Measurements from ENCODE around the gene C1orf146. TPM values are rescaled to one million over a fixed set of nuclear protein-coding genes. Genes with fewer than 3 reads are reported as not detected.
A peak's percentile ranks its signal among the peaks of the same experiment; 100 is the strongest.
"Not testable (repeated sequence)": the region's sequence is repeated elsewhere in the genome, so short reads cannot be mapped to it uniquely, and the experiment has no call there.

Gene C1orf146
- polyA plus RNA-seq, 12 donors, result 0.21 TPM; not detected in 10

DNA sequence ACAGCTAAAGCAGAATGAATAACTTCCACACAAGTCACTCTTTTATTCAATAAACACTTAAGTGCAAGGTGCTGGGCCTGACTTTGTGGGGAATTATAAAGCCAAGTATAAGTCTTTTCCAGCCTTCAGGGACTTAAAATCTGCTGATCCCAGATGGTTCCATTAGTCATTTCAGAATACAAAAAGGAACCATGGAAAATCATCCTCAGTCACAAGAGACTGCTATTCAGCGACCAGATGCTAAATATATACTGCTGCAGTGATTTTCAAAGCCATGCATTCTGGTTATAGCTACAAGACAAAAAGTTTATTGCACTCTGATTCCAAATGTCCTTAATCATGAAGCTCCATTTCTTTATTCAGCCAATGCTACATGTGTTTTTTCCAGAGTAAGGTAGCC is 55.3 kb downstream of the C1orf146 start:
- DNase-seq, result no peak

DNA sequence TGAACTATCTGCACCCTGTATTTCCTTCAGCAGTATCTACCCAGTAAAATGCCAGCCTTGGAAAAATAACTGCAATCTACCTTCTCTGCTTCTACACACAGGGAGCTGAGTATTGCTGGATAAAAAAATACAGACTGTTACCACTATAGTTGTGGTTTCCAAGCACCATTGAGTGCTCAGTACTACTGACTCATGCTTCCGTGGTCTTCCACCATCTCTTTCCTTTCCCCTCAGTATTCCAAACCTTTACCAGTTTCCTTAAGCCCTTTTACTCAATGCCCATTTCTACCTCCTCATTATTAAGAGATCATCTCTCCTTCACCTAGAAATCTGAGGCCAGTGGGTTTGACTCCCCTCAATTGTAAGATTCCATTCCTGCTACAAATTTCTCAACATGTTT is 57.2 kb downstream of the C1orf146 start:
- no peak for DNase-seq

DNA sequence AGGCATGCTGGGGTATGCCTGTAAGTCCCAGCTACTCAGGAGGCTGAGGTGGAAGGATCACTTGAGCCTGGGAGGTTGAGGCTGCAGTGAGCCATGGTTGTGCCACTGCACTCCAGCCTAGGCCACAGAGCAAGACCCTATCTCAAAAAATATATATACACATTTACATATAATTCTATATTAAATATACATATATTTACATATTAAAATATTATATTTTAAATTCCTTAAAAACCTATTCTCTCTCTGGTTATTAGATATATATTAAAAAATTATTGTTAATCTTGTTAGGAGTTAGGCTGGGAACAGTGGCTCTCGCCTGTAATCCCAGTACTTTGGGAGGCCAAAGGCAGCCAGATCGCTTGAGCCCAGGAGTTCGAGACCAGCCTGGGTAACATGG is 58.4 kb downstream of the C1orf146 start:
- DNase-seq, result no peak

DNA sequence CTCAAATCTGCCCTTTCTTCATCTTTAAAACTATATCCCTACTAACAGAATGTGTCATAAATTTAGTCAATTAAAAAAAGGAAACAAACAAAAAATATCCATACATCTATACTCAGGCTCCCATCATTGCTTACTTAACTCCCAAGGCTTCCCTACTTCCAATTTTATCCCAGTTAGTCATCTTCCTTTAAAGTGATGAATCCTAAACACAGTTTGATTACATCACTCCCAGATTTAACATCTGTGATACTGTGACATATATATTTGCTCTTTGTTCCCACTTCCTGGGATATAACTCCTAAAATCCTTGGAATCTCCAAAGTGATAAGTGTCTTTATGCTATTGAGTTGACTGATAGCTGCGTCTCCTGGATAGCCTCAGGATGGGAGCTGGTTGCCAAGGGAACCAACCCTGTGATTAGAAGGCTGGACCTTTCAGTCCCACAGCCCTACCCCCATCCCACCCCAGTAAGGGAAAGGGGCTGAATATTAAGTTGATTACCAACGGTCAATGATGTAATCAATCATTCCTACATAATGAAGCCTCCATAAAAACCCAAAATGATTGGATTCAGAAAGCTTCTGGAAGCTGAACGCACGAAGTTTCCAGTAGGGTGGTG is 59.5 kb downstream of the C1orf146 start:
- DNase-seq, result no peak

DNA sequence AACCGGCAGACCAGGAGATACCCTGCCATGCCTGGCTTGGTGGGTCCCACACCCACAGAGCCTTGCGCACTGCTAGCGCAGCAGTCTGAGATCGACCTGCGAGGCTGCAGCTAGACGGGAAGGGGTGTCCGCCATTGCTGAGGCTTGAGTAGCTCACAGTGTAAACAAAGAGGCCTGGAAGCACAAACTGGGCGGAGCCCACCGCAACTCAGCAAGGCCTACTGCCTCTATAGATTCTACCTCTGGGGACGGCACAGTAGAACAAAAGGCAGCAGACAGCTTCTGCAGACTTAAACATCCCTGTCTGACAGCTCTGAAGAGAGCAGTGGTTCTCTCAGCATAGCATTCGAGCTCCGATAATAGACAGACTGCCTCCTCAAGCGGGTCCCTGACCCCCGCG is 62.1 kb downstream of the C1orf146 start:
- DNase-seq, result not testable (repeated sequence)

DNA sequence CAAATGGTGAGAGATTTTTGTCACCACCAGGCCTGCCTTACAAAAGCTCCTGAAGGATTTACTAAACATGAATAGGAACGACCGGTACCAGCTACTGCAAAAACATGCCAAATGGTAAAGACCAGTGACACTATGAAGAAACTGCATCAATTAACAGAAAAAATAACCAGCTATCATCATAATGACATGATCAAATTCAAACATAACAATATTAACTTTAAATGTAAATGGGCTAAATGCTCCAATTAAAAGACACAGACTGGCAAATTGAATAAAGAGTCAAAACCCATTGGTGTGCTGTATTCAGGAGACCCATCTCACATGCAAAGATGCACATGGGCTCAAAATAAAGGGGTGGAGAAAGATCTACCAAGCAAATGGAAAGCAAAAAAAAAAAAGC is 63.7 kb downstream of the C1orf146 start:
- DNase-seq, result not testable (repeated sequence)

DNA sequence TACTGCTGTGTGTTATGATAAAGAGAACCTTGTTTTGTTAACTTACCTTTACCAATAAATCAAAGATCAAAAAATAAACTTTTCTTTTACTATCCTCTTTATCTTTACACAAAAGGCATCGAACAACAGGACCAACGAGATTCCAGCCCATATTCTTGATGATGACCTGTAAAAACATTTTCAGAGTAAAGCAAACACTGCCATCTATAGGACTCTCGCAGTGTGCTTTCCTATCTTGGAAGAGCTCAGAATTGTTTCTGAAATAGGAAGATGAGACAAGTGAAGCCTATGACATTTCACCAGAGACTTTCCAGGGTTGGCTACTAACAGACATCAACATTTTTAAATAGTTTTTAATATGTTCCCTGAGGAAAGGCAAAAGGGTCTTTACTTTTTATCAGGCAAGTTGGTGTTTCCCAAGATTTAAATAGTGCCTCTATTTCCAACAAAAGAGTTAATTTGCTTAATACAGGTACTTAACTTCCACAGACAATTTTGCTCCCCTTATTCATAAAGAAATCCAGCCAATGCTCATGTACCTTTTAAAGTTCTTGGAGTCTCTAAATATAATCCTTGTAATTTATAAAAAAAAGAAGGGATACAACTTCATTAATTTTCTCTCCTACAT is 73.8 kb downstream of the C1orf146 start:
- DNase-seq, result peak; percentile 49

Other genes with a start within 250 kb of the C1orf146 start
- gene EPHX4, start 187.9 kb upstream of the C1orf146 start, polyA plus RNA-seq (ENCODE audit: insufficient read length in 12 of 12), result 1 to 10 TPM in 3 of 12 donors, under 1 TPM in 8, not detected in 1; 0.72 to 7.8 (median 0.85) TPM
- gene SETSIP, start 142.5 kb upstream of the C1orf146 start, polyA plus RNA-seq (ENCODE audit: insufficient read length in 12 of 12), result under 1 TPM in 4 of 12 donors, not detected in 8; 0.18 to 0.43 (median 0.33) TPM
- gene BTBD8, start 137.6 kb upstream of the C1orf146 start, polyA plus RNA-seq (ENCODE audit: insufficient read length in 12 of 12), result 1 to 10 TPM in 11 of 12 donors, not detected in 1; 1.9 to 4.4 (median 3.1) TPM
- 10 to 100 TPM in 10 of 12 donors, 1 to 10 TPM in 1, not detected in 1; 9.5 to 36.7 (median 17.1) TPM for gene GLMN, start 81.1 kb downstream of the C1orf146 start, polyA plus RNA-seq (ENCODE audit: insufficient read length in 12 of 12)
- gene RPAP2, start 81.1 kb downstream of the C1orf146 start, polyA plus RNA-seq (ENCODE audit: insufficient read length in 12 of 12), result 10 to 100 TPM in 11 of 12 donors, not detected in 1; 17.8 to 25.1 (median 21.1) TPM